Neural cell (in vitro differentiated cells): ENCODE measurements around the gene VLDLR.

Experiments
- EP300 ChIP-seq: fragments of 450-650 bp; conservative IDR thresholded peaks from 2 replicates; pipeline ENCODE4 v1.6.1; 2014; ENCODE audit warnings: antibody characterized with exemption, mild to moderate bottlenecking, moderate library complexity; ENCODE audit not compliant: poor library complexity, severe bottlenecking
- EZH2 ChIP-seq: fragments of 200-600, 300-800 bp; shearing (Covaris generic), sonication (generic); IDR thresholded peaks from 2 replicates; pipeline ENCODE4 v1.6.1; 2014; ENCODE audit warnings: antibody characterized with exemption, low read length, borderline replicate concordance, mild to moderate bottlenecking; ENCODE audit not compliant: insufficient read depth, poor library complexity, severe bottlenecking
- POLR2AphosphoS5 ChIP-seq: IDR thresholded peaks from 2 replicates; pipeline ENCODE4 v1.6.1; 2012
- SMC3 ChIP-seq: fragments of 450-650 bp; conservative IDR thresholded peaks from 2 replicates; pipeline ENCODE4 v1.6.1; 2014; ENCODE audit warnings: antibody characterized with exemption, mild to moderate bottlenecking, moderate library complexity; ENCODE audit not compliant: poor library complexity
- TAF1 ChIP-seq: IDR thresholded peaks from 2 replicates; pipeline ENCODE4 v1.6.1; 2012; ENCODE audit warnings: low read depth
- TF ChIP-seq, protein P1 (sequence below): fragments of 450-650 bp; IDR thresholded peaks from 2 replicates; pipeline ENCODE4 v1.5.1; 2014; ENCODE audit warnings: antibody characterized with exemption, mild to moderate bottlenecking, moderate library complexity; ENCODE audit not compliant: poor library complexity, severe bottlenecking
- TF ChIP-seq, protein P2 (sequence below): IDR thresholded peaks from 2 replicates; pipeline ENCODE4 v1.6.1; 2012; ENCODE audit warnings: borderline replicate concordance

DNA sequence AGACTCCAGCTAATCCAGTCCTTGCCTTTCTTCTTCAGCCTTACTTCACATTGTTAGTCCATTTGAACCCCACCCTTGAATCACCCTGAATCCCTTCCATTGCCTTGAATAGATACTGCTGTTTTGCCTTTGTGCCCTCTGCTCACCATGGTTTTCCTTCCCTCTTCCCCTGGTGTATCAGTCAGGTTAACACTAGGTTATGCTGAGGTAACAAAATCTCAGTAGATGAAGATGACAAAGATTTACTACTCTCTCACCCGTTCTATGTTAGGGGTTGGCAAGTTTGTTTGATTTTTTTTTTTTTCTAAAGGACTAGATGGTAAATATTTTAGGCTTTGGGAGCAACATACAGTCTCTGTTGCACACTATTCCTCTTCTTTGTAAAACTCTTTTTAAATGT lies 3.3 kb upstream of the VLDLR start:
- TF ChIP-seq, protein P1, sequence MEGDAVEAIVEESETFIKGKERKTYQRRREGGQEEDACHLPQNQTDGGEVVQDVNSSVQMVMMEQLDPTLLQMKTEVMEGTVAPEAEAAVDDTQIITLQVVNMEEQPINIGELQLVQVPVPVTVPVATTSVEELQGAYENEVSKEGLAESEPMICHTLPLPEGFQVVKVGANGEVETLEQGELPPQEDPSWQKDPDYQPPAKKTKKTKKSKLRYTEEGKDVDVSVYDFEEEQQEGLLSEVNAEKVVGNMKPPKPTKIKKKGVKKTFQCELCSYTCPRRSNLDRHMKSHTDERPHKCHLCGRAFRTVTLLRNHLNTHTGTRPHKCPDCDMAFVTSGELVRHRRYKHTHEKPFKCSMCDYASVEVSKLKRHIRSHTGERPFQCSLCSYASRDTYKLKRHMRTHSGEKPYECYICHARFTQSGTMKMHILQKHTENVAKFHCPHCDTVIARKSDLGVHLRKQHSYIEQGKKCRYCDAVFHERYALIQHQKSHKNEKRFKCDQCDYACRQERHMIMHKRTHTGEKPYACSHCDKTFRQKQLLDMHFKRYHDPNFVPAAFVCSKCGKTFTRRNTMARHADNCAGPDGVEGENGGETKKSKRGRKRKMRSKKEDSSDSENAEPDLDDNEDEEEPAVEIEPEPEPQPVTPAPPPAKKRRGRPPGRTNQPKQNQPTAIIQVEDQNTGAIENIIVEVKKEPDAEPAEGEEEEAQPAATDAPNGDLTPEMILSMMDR, result no peak
- TF ChIP-seq EP300, result no peak
- no peak for TF ChIP-seq SMC3
- TF ChIP-seq, protein P2, sequence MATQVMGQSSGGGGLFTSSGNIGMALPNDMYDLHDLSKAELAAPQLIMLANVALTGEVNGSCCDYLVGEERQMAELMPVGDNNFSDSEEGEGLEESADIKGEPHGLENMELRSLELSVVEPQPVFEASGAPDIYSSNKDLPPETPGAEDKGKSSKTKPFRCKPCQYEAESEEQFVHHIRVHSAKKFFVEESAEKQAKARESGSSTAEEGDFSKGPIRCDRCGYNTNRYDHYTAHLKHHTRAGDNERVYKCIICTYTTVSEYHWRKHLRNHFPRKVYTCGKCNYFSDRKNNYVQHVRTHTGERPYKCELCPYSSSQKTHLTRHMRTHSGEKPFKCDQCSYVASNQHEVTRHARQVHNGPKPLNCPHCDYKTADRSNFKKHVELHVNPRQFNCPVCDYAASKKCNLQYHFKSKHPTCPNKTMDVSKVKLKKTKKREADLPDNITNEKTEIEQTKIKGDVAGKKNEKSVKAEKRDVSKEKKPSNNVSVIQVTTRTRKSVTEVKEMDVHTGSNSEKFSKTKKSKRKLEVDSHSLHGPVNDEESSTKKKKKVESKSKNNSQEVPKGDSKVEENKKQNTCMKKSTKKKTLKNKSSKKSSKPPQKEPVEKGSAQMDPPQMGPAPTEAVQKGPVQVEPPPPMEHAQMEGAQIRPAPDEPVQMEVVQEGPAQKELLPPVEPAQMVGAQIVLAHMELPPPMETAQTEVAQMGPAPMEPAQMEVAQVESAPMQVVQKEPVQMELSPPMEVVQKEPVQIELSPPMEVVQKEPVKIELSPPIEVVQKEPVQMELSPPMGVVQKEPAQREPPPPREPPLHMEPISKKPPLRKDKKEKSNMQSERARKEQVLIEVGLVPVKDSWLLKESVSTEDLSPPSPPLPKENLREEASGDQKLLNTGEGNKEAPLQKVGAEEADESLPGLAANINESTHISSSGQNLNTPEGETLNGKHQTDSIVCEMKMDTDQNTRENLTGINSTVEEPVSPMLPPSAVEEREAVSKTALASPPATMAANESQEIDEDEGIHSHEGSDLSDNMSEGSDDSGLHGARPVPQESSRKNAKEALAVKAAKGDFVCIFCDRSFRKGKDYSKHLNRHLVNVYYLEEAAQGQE, result no peak
- TF ChIP-seq EZH2, result no peak
- no peak for TF ChIP-seq POLR2AphosphoS5
- TF ChIP-seq TAF1, result no peak
